Karpas-422 (cell line): ENCODE results near the gene HEY2. TPM values are rescaled to one million over a fixed set of nuclear protein-coding genes. Genes with fewer than 3 reads are reported as not detected.

Experiments used
- DNase-seq: peaks from one replicate; pipeline ENCODE4 v3.0.0-alpha.2; 2015
- H2AFZ ChIP-seq: fragments of 200-600 bp; sonication (generic); 2 replicates; pipeline ENCODE4 v1.6.1; 2014; ENCODE audit warnings: antibody characterized with exemption, low read length, mixed read lengths
- H3K27ac ChIP-seq: fragments of 200-600 bp; sonication (generic); 2 replicates; pipeline ENCODE4 v1.5.1; 2014; ENCODE audit warnings: mild to moderate bottlenecking, low read length, moderate library complexity
- H3K27me3 ChIP-seq: fragments of 200-600 bp; sonication (generic); 2 replicates; pipeline ENCODE4 v1.6.1; 2014; ENCODE audit warnings: low read length, mixed read lengths
- H3K36me3 ChIP-seq: fragments of 200-600 bp; sonication (generic); 2 replicates; pipeline ENCODE4 v1.6.1; 2014; ENCODE audit warnings: low read length, mixed read lengths; ENCODE audit not compliant: insufficient read depth
- H3K4me1 ChIP-seq: fragments of 200-600 bp; sonication (generic); 2 replicates; pipeline ENCODE4 v1.6.1; 2014; ENCODE audit warnings: mild to moderate bottlenecking, low read length, mixed read lengths
- H3K4me2 ChIP-seq: fragments of 200-600 bp; sonication (generic); 2 replicates; pipeline ENCODE4 v1.6.1; 2014; ENCODE audit warnings: low read length, low read depth, mild to moderate bottlenecking; ENCODE audit not compliant: poor library complexity, severe bottlenecking
- H3K4me3 ChIP-seq: fragments of 200-600 bp; sonication (generic); 2 replicates; pipeline ENCODE4 v1.5.1; 2014; ENCODE audit warnings: mild to moderate bottlenecking, antibody characterized with exemption, low read length, mixed read lengths
- H3K79me2 ChIP-seq: fragments of 200-600 bp; sonication (generic); 2 replicates; pipeline ENCODE4 v1.6.1; 2014; ENCODE audit warnings: mild to moderate bottlenecking, low read length, mixed read lengths
- H3K9ac ChIP-seq: fragments of 200-600 bp; sonication (generic); 2 replicates; pipeline ENCODE4 v1.6.0; 2014; ENCODE audit warnings: low read length
- H3K9me2 ChIP-seq: fragments of 200-600 bp; sonication (generic), shearing (Covaris generic); replicated peaks from 2 replicates; pipeline ENCODE4 v1.6.0; 2014; ENCODE audit warnings: mild to moderate bottlenecking, low read length, moderate library complexity; ENCODE audit not compliant: insufficient read depth
- H3K9me3 ChIP-seq: fragments of 300-700, 200-600 bp; sonication (generic); 2 replicates; pipeline ENCODE4 v1.6.1; 2014; ENCODE audit warnings: low read length, mixed read lengths
- H4K20me1 ChIP-seq: fragments of 200-600 bp; sonication (generic); 2 replicates; pipeline ENCODE4 v1.6.1; 2014; ENCODE audit warnings: mild to moderate bottlenecking, antibody characterized with exemption, low read length, low read depth; ENCODE audit not compliant: insufficient read depth
- total RNA-seq: library from RNA; depleted of rRNA; stranded (reverse); fragments of >200 nt; shearing (Covaris generic); gene quantifications from 2 replicates; pipeline ENCODE4 v1.2.3, GENCODE V29; 2014; ENCODE audit warnings: low replicate concordance

Gene HEY2
- total RNA-seq, 1 experiment from 2014 or later = 0.11 TPM

GRCh38 chr6:125738276-125738675 is 11.2 kb upstream of the HEY2 start:
- H3K27ac ChIP-seq = no peak overlapping the region

GRCh38 chr6:125739364-125739763 is 10.1 kb upstream of the HEY2 start:
- Histone ChIP-seq H2AFZ (no peak overlapping the region), H3K79me2 (no peaks in the 10 kb centered on the region), H3K36me3 (no peaks in the 10 kb centered on the region), H3K4me3 (no peak overlapping the region), H3K9me2 (no peaks in the 10 kb centered on the region), H3K9ac (no peak overlapping the region), H3K4me2 (no peak overlapping the region), H3K27me3 (no peaks in the 10 kb centered on the region), H3K4me1 (no peaks in the 10 kb centered on the region), H3K9me3 (no peaks in the 10 kb centered on the region), H3K27ac (no peak overlapping the region), H4K20me1 (no peaks in the 10 kb centered on the region)
- no peak for DNase-seq

More at GRCh38 chr6:125738276-125738675, 11.2 kb upstream of the HEY2 start:
- Histone ChIP-seq H3K27me3 (no peaks in the 10 kb centered on the region), H3K4me2 (no peak overlapping the region), H3K9me3 (no peaks in the 10 kb centered on the region), H4K20me1 (no peaks in the 10 kb centered on the region), H3K4me1 (no peaks in the 10 kb centered on the region), H3K36me3 (no peaks in the 10 kb centered on the region), H3K9ac (no peak overlapping the region), H3K9me2 (no peaks in the 10 kb centered on the region), H3K4me3 (no peak overlapping the region), H2AFZ (no peak overlapping the region), H3K79me2 (no peaks in the 10 kb centered on the region)
- no peak for DNase-seq

GRCh38 chr6:125741336-125741735 is 8.1 kb upstream of the HEY2 start:
- Histone ChIP-seq H2AFZ (no peak overlapping the region), H3K79me2 (no peaks in the 10 kb centered on the region), H3K27me3 (no peaks in the 10 kb centered on the region), H4K20me1 (no peaks in the 10 kb centered on the region), H3K9me2 (no peaks in the 10 kb centered on the region), H3K27ac (no peak overlapping the region), H3K4me1 (no peaks in the 10 kb centered on the region), H3K4me3 (no peak overlapping the region), H3K9me3 (no peaks in the 10 kb centered on the region), H3K36me3 (no peaks in the 10 kb centered on the region), H3K4me2 (no peak overlapping the region), H3K9ac (no peak overlapping the region)
- DNase-seq = no peak

GRCh38 chr6:125742024-125742423 is 7.4 kb upstream of the HEY2 start:
- H3K27me3 ChIP-seq = no peaks in the 10 kb centered on the region
- no peaks in the 10 kb centered on the region for H4K20me1 ChIP-seq
- H3K9ac ChIP-seq = no peak overlapping the region
- no peak overlapping the region for H2AFZ ChIP-seq
- H3K4me3 ChIP-seq = no peak overlapping the region
- H3K27ac ChIP-seq = no peak overlapping the region
- H3K9me3 ChIP-seq = no peaks in the 10 kb centered on the region
- H3K79me2 ChIP-seq = no peaks in the 10 kb centered on the region
- no peaks in the 10 kb centered on the region for H3K9me2 ChIP-seq
- DNase-seq = no peak
- peaks cover 4% of the 10 kb centered on the region for H3K4me1 ChIP-seq
- no peaks in the 10 kb centered on the region for H3K36me3 ChIP-seq
- no peak overlapping the region for H3K4me2 ChIP-seq

- Histone ChIP-seq H3K4me2 (peak overlapping the region; percentile 1), H2AFZ (no peak overlapping the region), H3K4me1 (peaks cover 9% of the 10 kb centered on the region), H3K9ac (no peak overlapping the region), H4K20me1 (no peaks in the 10 kb centered on the region), H3K27ac (no peak overlapping the region), H3K79me2 (no peaks in the 10 kb centered on the region), H3K4me3 (no peak overlapping the region), H3K27me3 (no peaks in the 10 kb centered on the region), H3K9me3 (no peaks in the 10 kb centered on the region), H3K9me2 (no peaks in the 10 kb centered on the region), H3K36me3 (no peaks in the 10 kb centered on the region)
- no peak for DNase-seq
Measured at GRCh38 chr6:125742464-125743120, 6.8 kb upstream of the HEY2 start.

DNA sequence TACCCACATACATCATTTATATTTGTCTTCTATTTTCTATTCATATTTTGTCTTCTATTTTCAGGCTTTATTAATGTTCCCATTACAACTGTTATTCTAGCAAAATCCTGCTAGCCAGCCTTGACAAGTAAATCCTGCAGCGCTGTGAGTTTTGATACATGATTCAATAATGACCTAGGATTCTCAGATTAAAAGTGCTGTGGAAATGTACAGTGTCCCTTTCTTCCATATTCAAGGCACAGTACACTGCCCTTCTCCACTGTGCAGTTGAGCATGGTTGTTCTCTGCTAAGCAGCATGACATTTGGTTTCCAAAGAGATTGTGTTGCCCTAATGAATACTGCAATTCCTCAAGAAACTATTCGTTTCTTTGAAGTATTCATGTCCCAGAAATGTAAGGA is 5.8 kb upstream of the HEY2 start:
- Histone ChIP-seq H3K9me2 (no peaks in the 10 kb centered on the region), H3K4me3 (no peak overlapping the region), H3K27me3 (no peaks in the 10 kb centered on the region), H3K27ac (no peak overlapping the region), H3K4me1 (peaks cover 19% of the 10 kb centered on the region), H3K4me2 (no peak overlapping the region), H3K36me3 (no peaks in the 10 kb centered on the region), H3K79me2 (no peaks in the 10 kb centered on the region), H3K9ac (no peak overlapping the region), H2AFZ (no peak overlapping the region), H3K9me3 (no peaks in the 10 kb centered on the region), H4K20me1 (no peaks in the 10 kb centered on the region)
- DNase-seq = no peak

GRCh38 chr6:125745281-125746018 is 4.0 kb upstream of the HEY2 start:
- Histone ChIP-seq H3K36me3 (no peaks in the 10 kb centered on the region), H2AFZ (no peak overlapping the region), H3K4me3 (no peak overlapping the region), H4K20me1 (no peaks in the 10 kb centered on the region), H3K27ac (no peak overlapping the region), H3K9me3 (no peaks in the 10 kb centered on the region), H3K79me2 (no peaks in the 10 kb centered on the region), H3K27me3 (no peaks in the 10 kb centered on the region), H3K4me2 (no peak overlapping the region), H3K9me2 (no peaks in the 10 kb centered on the region), H3K9ac (no peak overlapping the region), H3K4me1 (peaks cover 35% of the 10 kb centered on the region)
- DNase-seq = no peak

GRCh38 chr6:125746019-125746414 is 3.4 kb upstream of the HEY2 start:
- Histone ChIP-seq H4K20me1 (no peaks in the 10 kb centered on the region), H3K9me2 (no peaks in the 10 kb centered on the region), H3K36me3 (no peaks in the 10 kb centered on the region), H3K79me2 (no peaks in the 10 kb centered on the region), H2AFZ (no peak overlapping the region), H3K4me3 (no peak overlapping the region), H3K9ac (no peak overlapping the region), H3K4me1 (peaks cover 41% of the 10 kb centered on the region), H3K27me3 (no peaks in the 10 kb centered on the region), H3K4me2 (no peak overlapping the region), H3K9me3 (no peaks in the 10 kb centered on the region), H3K27ac (no peak overlapping the region)
- DNase-seq = no peak
